SK-N-SH (cell line): ENCODE data around the gene SLC33A1.

Source experiments
- YY1 ChIP-seq: IDR thresholded peaks from 2 replicates; pipeline ENCODE4 v1.4.0; 2012; ENCODE audit warnings: low read depth, mild to moderate bottlenecking
- TF ChIP-seq, protein P1 (sequence below): fragments of 200-600 bp; sonication (generic); IDR thresholded peaks from 2 replicates; pipeline ENCODE4 v1.6.1; 2017; ENCODE audit warnings: antibody characterized with exemption, mild to moderate bottlenecking, moderate library complexity

DNA sequence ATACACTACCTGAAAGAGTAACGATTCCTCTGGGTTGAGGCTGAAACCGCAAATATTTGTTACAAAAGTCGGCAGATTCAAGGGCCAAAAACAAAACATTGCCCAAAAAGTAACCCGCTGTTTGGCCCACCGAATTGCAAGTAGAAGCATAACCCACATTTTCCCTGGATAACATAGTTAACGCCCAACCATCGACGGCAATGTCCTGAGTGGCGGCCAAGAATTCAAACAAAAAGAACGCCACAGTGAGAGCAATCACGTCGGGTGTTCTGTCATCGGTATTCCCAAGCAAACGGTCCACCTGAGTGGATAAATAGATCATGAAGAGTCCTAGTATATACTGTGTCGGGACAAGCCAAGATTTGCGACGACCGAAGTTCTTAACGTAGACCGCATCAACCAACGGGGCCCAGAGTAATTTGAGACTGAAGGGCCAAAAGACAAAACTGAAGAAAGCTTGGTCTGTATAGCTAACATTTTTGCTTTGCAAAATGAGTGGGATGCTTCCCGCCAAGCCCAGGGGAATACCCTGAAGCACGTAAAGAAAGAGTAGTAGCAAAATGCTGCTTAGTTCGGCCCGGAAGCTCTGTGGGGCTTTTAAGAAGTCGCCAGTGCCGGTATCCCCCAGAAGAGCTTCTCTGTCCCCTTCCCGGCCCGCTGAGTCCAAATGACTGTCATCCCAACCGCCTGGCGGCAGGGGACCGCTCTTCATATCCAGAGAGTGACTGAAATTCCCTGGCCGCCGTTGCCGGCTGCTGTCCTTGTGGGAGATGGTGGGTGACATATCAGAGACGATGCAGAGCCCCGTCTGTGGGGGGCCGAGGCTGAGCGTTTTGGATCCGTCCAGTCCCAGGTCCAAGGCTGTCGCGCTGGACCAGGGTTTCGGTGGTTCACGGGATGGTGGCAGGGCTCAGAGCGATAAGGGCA lies 750 bp downstream of the SLC33A1 start:
- TF ChIP-seq, protein P1, sequence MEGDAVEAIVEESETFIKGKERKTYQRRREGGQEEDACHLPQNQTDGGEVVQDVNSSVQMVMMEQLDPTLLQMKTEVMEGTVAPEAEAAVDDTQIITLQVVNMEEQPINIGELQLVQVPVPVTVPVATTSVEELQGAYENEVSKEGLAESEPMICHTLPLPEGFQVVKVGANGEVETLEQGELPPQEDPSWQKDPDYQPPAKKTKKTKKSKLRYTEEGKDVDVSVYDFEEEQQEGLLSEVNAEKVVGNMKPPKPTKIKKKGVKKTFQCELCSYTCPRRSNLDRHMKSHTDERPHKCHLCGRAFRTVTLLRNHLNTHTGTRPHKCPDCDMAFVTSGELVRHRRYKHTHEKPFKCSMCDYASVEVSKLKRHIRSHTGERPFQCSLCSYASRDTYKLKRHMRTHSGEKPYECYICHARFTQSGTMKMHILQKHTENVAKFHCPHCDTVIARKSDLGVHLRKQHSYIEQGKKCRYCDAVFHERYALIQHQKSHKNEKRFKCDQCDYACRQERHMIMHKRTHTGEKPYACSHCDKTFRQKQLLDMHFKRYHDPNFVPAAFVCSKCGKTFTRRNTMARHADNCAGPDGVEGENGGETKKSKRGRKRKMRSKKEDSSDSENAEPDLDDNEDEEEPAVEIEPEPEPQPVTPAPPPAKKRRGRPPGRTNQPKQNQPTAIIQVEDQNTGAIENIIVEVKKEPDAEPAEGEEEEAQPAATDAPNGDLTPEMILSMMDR: no peak
- TF ChIP-seq YY1: no peak
